Measurements from ENCODE around the gene B3GLCT. TPM values are rescaled to one million over a fixed set of nuclear protein-coding genes. Genes with fewer than 3 reads are reported as not detected.

Gene B3GLCT
- total and polyA plus RNA-seq, 2 experiments from 2014 or later, result 2.2 to 4.4 TPM

DNA sequence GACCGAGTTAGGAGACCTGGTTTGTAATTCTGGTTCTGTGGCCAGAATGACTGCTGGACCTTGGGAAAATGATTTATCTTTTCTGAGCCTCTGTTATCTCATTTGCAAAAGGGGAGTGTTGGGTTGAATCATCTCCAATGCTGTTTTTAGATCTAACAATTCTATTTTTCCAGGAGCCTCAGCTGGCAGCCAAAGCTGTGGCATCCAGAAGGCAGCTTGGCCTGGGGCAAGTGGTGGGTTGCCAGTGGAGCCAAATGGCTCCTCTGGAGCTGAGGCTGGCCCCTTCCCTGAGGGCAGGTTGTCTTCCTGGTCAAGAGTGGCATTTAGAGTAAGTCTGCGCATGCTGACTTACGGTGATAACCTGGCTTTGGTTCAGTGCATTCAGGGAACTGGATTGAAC lies 21.3 kb downstream of the B3GLCT start:
- no peak overlapping the region for H3K4me2 ChIP-seq
- H3K36me3 Mint-ChIP-seq (ENCODE audit: low read depth), result 0 out of 3 replicates have a peak, but pooled peaks cover 2% of the 10 kb centered on the region
- no peaks in the 10 kb centered on the region for H3K27me3 ChIP-seq (ENCODE audit: insufficient read depth)
- H3K27ac Mint-ChIP-seq, result no peak overlapping the region
- TF ChIP-seq, protein P1, sequence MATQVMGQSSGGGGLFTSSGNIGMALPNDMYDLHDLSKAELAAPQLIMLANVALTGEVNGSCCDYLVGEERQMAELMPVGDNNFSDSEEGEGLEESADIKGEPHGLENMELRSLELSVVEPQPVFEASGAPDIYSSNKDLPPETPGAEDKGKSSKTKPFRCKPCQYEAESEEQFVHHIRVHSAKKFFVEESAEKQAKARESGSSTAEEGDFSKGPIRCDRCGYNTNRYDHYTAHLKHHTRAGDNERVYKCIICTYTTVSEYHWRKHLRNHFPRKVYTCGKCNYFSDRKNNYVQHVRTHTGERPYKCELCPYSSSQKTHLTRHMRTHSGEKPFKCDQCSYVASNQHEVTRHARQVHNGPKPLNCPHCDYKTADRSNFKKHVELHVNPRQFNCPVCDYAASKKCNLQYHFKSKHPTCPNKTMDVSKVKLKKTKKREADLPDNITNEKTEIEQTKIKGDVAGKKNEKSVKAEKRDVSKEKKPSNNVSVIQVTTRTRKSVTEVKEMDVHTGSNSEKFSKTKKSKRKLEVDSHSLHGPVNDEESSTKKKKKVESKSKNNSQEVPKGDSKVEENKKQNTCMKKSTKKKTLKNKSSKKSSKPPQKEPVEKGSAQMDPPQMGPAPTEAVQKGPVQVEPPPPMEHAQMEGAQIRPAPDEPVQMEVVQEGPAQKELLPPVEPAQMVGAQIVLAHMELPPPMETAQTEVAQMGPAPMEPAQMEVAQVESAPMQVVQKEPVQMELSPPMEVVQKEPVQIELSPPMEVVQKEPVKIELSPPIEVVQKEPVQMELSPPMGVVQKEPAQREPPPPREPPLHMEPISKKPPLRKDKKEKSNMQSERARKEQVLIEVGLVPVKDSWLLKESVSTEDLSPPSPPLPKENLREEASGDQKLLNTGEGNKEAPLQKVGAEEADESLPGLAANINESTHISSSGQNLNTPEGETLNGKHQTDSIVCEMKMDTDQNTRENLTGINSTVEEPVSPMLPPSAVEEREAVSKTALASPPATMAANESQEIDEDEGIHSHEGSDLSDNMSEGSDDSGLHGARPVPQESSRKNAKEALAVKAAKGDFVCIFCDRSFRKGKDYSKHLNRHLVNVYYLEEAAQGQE (IDR thresholded peaks at IDR 0.05; ENCODE audit: unreplicated experiment), result no peak
- TF ChIP-seq EZH2 (IDR thresholded peaks at IDR 0.05; ENCODE audit: low read depth, unreplicated experiment) (no peak), ZNF114 (CRISPR knock-in tag; IDR thresholded peaks at IDR 0.05) (no peak), STAT1 (IDR thresholded peaks at IDR 0.05; ENCODE audit: unreplicated experiment) (no peak)
- TF ChIP-seq, protein P2, sequence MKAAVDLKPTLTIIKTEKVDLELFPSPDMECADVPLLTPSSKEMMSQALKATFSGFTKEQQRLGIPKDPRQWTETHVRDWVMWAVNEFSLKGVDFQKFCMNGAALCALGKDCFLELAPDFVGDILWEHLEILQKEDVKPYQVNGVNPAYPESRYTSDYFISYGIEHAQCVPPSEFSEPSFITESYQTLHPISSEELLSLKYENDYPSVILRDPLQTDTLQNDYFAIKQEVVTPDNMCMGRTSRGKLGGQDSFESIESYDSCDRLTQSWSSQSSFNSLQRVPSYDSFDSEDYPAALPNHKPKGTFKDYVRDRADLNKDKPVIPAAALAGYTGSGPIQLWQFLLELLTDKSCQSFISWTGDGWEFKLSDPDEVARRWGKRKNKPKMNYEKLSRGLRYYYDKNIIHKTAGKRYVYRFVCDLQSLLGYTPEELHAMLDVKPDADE (IDR thresholded peaks at IDR 0.05), result no peak
- H3K27ac ChIP-seq (ENCODE audit: low read depth), result no peak overlapping the region
- no peaks in the 10 kb centered on the region for H3F3A ChIP-seq (replicated peaks; ENCODE audit: low read depth)
- no peak overlapping the region for H3K4me3 ChIP-seq
- ATAC-seq, result no peak
- H3K27me3 Mint-ChIP-seq (ENCODE audit: insufficient read depth, low read depth, poor library complexity), result no peaks in the 10 kb centered on the region
- H3K4me1 Mint-ChIP-seq, result peaks cover 11% of the 10 kb centered on the region
- H2AFZ ChIP-seq, result no peak overlapping the region
- peaks cover 9% of the 10 kb centered on the region; the same call in 1 of the 2 replicates for H3K4me1 ChIP-seq (ENCODE audit: insufficient read depth)
- no peaks in the 10 kb centered on the region for H4K20me1 ChIP-seq (replicated peaks; ENCODE audit: insufficient read depth)
- H3K79me2 ChIP-seq (replicated peaks; ENCODE audit: insufficient read depth), result no peaks in the 10 kb centered on the region
- no peaks in the 10 kb centered on the region for H3K9me3 Mint-ChIP-seq
- DNase-seq (ENCODE audit: low spot score), result no peak
- H3K4me3 Mint-ChIP-seq, result no peak overlapping the region
- no peaks in the 10 kb centered on the region for H3K9me2 ChIP-seq (ENCODE audit: insufficient read depth)
- H3K36me3 ChIP-seq (ENCODE audit: insufficient read depth), result no peaks in the 10 kb centered on the region

DNA sequence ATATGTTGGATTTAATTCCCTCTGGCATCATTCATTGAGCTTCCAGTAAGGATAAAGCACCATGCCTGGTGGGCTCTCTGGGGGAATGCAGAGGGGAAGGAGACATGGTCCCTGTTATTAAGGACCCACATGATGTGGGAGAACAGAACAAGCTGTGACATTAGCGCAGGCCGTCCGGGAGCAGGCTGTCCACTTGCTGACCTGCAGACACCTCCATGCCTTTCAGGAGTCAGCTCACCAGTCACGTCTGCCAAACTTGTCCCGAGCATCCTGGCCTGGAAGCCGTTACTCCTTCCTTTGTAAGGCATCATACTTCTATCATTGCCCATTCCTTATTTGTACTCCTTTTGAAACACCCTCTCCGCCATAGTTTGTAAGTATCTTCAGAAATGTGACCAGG lies 23.4 kb downstream of the B3GLCT start:
- Mint-ChIP-seq H3K27ac (no peak overlapping the region), H3K4me3 (no peak overlapping the region)
- TF ChIP-seq CREB1 (CRISPR knock-in tag; IDR thresholded peaks at IDR 0.05; ENCODE audit: low read depth) (no peak), JUNB (IDR thresholded peaks at IDR 0.05; ENCODE audit: unreplicated experiment) (no peak), ZNF114 (CRISPR knock-in tag; IDR thresholded peaks at IDR 0.05) (no peak)
- TF ChIP-seq, protein P1 (IDR thresholded peaks at IDR 0.05; ENCODE audit: unreplicated experiment), result no peak
- TF ChIP-seq, protein P3, sequence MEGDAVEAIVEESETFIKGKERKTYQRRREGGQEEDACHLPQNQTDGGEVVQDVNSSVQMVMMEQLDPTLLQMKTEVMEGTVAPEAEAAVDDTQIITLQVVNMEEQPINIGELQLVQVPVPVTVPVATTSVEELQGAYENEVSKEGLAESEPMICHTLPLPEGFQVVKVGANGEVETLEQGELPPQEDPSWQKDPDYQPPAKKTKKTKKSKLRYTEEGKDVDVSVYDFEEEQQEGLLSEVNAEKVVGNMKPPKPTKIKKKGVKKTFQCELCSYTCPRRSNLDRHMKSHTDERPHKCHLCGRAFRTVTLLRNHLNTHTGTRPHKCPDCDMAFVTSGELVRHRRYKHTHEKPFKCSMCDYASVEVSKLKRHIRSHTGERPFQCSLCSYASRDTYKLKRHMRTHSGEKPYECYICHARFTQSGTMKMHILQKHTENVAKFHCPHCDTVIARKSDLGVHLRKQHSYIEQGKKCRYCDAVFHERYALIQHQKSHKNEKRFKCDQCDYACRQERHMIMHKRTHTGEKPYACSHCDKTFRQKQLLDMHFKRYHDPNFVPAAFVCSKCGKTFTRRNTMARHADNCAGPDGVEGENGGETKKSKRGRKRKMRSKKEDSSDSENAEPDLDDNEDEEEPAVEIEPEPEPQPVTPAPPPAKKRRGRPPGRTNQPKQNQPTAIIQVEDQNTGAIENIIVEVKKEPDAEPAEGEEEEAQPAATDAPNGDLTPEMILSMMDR (conservative IDR thresholded peaks at IDR 0.05; ENCODE audit: low read depth in 2 of 2), result no peak
- TF ChIP-seq, protein P2 (IDR thresholded peaks at IDR 0.05), result no peak

More for the DNA sequence above, 23.4 kb downstream of the B3GLCT start:
- Histone ChIP-seq H3K9me2 (ENCODE audit: insufficient read depth) (peaks cover 3% of the 10 kb centered on the region; the same call in 1 of the 2 replicates), H3K4me3 (no peak overlapping the region), H2AFZ (no peak overlapping the region), H3K36me3 (ENCODE audit: insufficient read depth) (no peaks in the 10 kb centered on the region), H4K20me1 (replicated peaks; ENCODE audit: insufficient read depth) (no peaks in the 10 kb centered on the region), H3F3A (replicated peaks; ENCODE audit: low read depth) (no peaks in the 10 kb centered on the region), H3K27me3 (ENCODE audit: insufficient read depth) (no peaks in the 10 kb centered on the region), H3K4me1 (ENCODE audit: insufficient read depth) (peaks cover 16% of the 10 kb centered on the region; the same call in 1 of the 2 replicates), H3K4me2 (no peak overlapping the region), H3K79me2 (replicated peaks; ENCODE audit: insufficient read depth) (no peaks in the 10 kb centered on the region), H3K27ac (ENCODE audit: low read depth) (no peak overlapping the region)
- DNase-seq (ENCODE audit: low spot score) (no peak), ATAC-seq (no peak)
- Mint-ChIP-seq H3K9me3 (no peaks in the 10 kb centered on the region), H3K4me1 (peaks cover 21% of the 10 kb centered on the region), H3K36me3 (ENCODE audit: low read depth) (no peaks in the 10 kb centered on the region), H3K27me3 (ENCODE audit: insufficient read depth, low read depth, poor library complexity) (no peaks in the 10 kb centered on the region)
